MCF 10A (cell line): ENCODE results near the gene ZSCAN10. TPM values are rescaled to one million over a fixed set of nuclear protein-coding genes. Genes with fewer than 3 reads are reported as not detected.

ENCODE experiments used
- BruUV-seq: library from RNA; stranded (reverse); fragments of 400-500 nt; replicated peaks from 2 replicates; lab custom pipeline; 2021; lab: Mats Ljungman, UMichigan
- CTCF ChIA-PET: fragments of 300-600 bp; sonication (Branson Sonifier 250); formaldehyde crosslinking; extraction: SDS; loops from one replicate; lab custom pipeline; 2021; ENCODE audit warnings: antibody characterized with exemption, inconsistent platforms; lab: Yijun Ruan, JAX
- POLR2A ChIA-PET: fragments of 300-600, 350-650 bp; sonication (Branson Sonifier 250); formaldehyde crosslinking; extraction: SDS; loops from one replicate; lab custom pipeline; 2020; ENCODE audit warnings: antibody characterized with exemption, inconsistent platforms; lab: Yijun Ruan, JAX
- DNase-seq: peaks from one replicate; pipeline ENCODE4 v3.0.0-alpha.2; 2018; ENCODE audit not compliant: unreplicated experiment
- H3K27ac Mint-ChIP-seq: one replicate; pipeline ENCODE4 v1.8.0; 2022; ENCODE audit warnings: mild to moderate bottlenecking, low read depth, mixed read lengths; ENCODE audit not compliant: unreplicated experiment
- H3K27me3 Mint-ChIP-seq: one replicate; pipeline ENCODE4 v1.8.0; 2022; ENCODE audit warnings: mixed read lengths; ENCODE audit not compliant: insufficient read depth, unreplicated experiment
- H3K36me3 Mint-ChIP-seq: one replicate; pipeline ENCODE4 v1.8.0; 2022; ENCODE audit warnings: mild to moderate bottlenecking, moderate library complexity, mixed read lengths; ENCODE audit not compliant: insufficient read depth, unreplicated experiment
- H3K4me1 Mint-ChIP-seq: one replicate; pipeline ENCODE4 v1.8.0; 2022; ENCODE audit warnings: mixed read lengths; ENCODE audit not compliant: insufficient read depth, unreplicated experiment
- H3K4me3 Mint-ChIP-seq: one replicate; pipeline ENCODE4 v1.8.0; 2022; ENCODE audit warnings: mild to moderate bottlenecking, moderate library complexity, mixed read lengths; ENCODE audit not compliant: unreplicated experiment
- H3K9me3 Mint-ChIP-seq: one replicate; pipeline ENCODE4 v1.8.0; 2022; ENCODE audit warnings: mixed read lengths; ENCODE audit not compliant: unreplicated experiment
- CTCF ChIP-seq: fragments of 200-600 bp; IDR thresholded peaks from one replicate; pipeline ENCODE4 v1.8.0; 2022; ENCODE audit warnings: antibody characterized with exemption, mild to moderate bottlenecking; ENCODE audit not compliant: unreplicated experiment
- intact Hi-C: fragments of 100-400 bp; cut with micrococcal nuclease; formaldehyde crosslinking; loops from 2 replicates; pipeline ENCODE4 v1.14.1; 2022
- total RNA-seq: library from RNA; stranded (reverse); gene quantifications from 2 replicates; pipeline ENCODE4 v1.2.3, GENCODE V29; 2022

ZSCAN10 gene
- total RNA-seq, 1 experiment from 2014 or later: 0.49 TPM

GRCh38 chr16:3065069-3065741 lies 33.9 kb downstream of the ZSCAN10 start, which contains the start of gene IL32:
Gene IL32, plus strand, starts transcription at chr16:3065640. Its CDS starts 172 bp downstream, at chr16:3065812.
- Mint-ChIP-seq H3K27ac (peak within 1 kb of the TSS; percentile 93), H3K4me3 (peak within 1 kb of the TSS; percentile 64), H3K9me3 (no peaks in the 10 kb centered on the region), H3K4me1 (peaks cover 11% of the 10 kb centered on the region), H3K36me3 (no peaks in the 10 kb centered on the region), H3K27me3 (no peaks in the 10 kb centered on the region)
- ChIA-PET POLR2A (interaction anchor here (0.6 to 1.3 kb wide), 3 partner anchors 30 to 98 kb away, joined by 3 to 5 read pairs (median 3); partner anchors contain the start of gene ZNF213), CTCF (interaction anchor here (0.6 to 1.4 kb wide), 2 partner anchors 11 to 64 kb away, joined by 4 read pairs; no protein-coding TSS in a partner anchor)
- intact Hi-C loops: no loop called here
- peak; percentile 67 for DNase-seq
- TF ChIP-seq CTCF: no peak
- BruUV-seq: TSS peak; percentile 49

- no peak overlapping the region for H3K4me3 Mint-ChIP-seq
- peak overlapping the region; percentile 27 for H3K27ac Mint-ChIP-seq
- no peak for TF ChIP-seq CTCF
- intact Hi-C loops: loop anchor here (5.0 kb wide), 1 partner anchor 103 kb away; no protein-coding TSS in a partner anchor
- peaks cover 11% of the 10 kb centered on the region for H3K4me1 Mint-ChIP-seq
- H3K36me3 Mint-ChIP-seq: no peaks in the 10 kb centered on the region
- BruUV-seq: no TSS peak
- ChIA-PET CTCF (interaction anchor here (0.6 to 2.8 kb wide), 7 partner anchors 13 to 347 kb away, joined by 3 to 11 read pairs (median 4); partner anchors contain the start of gene ZNF213), POLR2A (interaction anchor here (0.6 to 1.2 kb wide), 2 partner anchors 10 to 71 kb away, joined by 3 read pairs; partner anchors contain the start of gene ZNF213)
- no peaks in the 10 kb centered on the region for H3K27me3 Mint-ChIP-seq
- DNase-seq: no peak
- H3K9me3 Mint-ChIP-seq: no peaks in the 10 kb centered on the region
These were observed 35.3 kb downstream of the ZSCAN10 start for GRCh38 chr16:3063625-3064386.

- no TSS peak for BruUV-seq
- H3K4me3 Mint-ChIP-seq: no peak overlapping the region
- CTCF ChIA-PET: interaction anchor here (0.9 to 2.8 kb wide), 2 partner anchors 31 to 67 kb away, joined by 3 to 11 read pairs; no protein-coding TSS in a partner anchor
- DNase-seq: no peak
- H3K27ac Mint-ChIP-seq: no peak overlapping the region
- POLR2A ChIA-PET: interaction anchor here (1.2 kb wide), 1 partner anchor 72 kb away, joined by 3 read pairs; the partner anchor contains the start of gene ZNF213
- H3K36me3 Mint-ChIP-seq: no peaks in the 10 kb centered on the region
- intact Hi-C loops: loop anchor here (5.0 kb wide), 1 partner anchor 105 kb away; no protein-coding TSS in a partner anchor
- H3K4me1 Mint-ChIP-seq: peaks cover 11% of the 10 kb centered on the region
- no peaks in the 10 kb centered on the region for H3K27me3 Mint-ChIP-seq
- TF ChIP-seq CTCF: no peak
- H3K9me3 Mint-ChIP-seq: no peaks in the 10 kb centered on the region
These were observed 36.5 kb downstream of the ZSCAN10 start for GRCh38 chr16:3062553-3062952.
